Gastrocnemius medialis (tissue), 4 donors: Measurements from ENCODE around the gene AUTS2. TPM values are rescaled to one million over a fixed set of nuclear protein-coding genes. Genes with fewer than 3 reads are reported as not detected.

Experiments used
- ATAC-seq, 2 donors: fragments of 150-250 bp; one replicate each; pipeline ENCODE4 v1.9.1; 2016
- DNase-seq, 2 donors: peaks; one replicate each; pipeline ENCODE4 v3.0.0-alpha.2; 2019
- H3K27ac ChIP-seq, 4 donors: fragments of 200-600 bp; sonication (generic); 1 replicate in 1 of 4; 2 replicates in 3 of 4; pipeline ENCODE4 v1.5.1; 2016 to 2018; ENCODE audit warnings: mild to moderate bottlenecking in 2 of 4, moderate library complexity in 1 of 4
- H3K27me3 ChIP-seq, 3 donors: fragments of 200-600 bp; sonication (generic) in 2 of 3; 1 replicate in 1 of 3; 2 replicates in 2 of 3; pipeline versions ENCODE4 v1.5.1 to v1.6.0; 2016 to 2019; ENCODE audit warnings: mild to moderate bottlenecking in 1 of 3, moderate library complexity in 1 of 3
- H3K36me3 ChIP-seq, 2 donors: fragments of 200-600 bp; sonication (generic) in 1 of 2; one replicate each; pipeline ENCODE4 v1.5.1; 2017 to 2018
- H3K4me1 ChIP-seq, 2 donors: fragments of 200-600 bp; sonication (generic) in 1 of 2; one replicate each; pipeline ENCODE4 v1.5.1; 2016 to 2017; ENCODE audit warnings: mild to moderate bottlenecking in 2 of 2
- H3K4me3 ChIP-seq, 4 donors: fragments of 200-600 bp; sonication (generic) in 3 of 4; 1 replicate in 1 of 4; 2 replicates in 3 of 4; pipeline ENCODE4 v1.5.1; 2016 to 2019; ENCODE audit warnings: mild to moderate bottlenecking in 2 of 4
- H3K9me3 ChIP-seq, 3 donors: fragments of 200-600 bp; sonication (generic) in 2 of 3; 1 replicate in 1 of 3; 2 replicates in 2 of 3; pipeline ENCODE4 v1.5.1; 2016 to 2019
- CTCF ChIP-seq, 5 experiments: fragments of 450-650 bp in 3 of 5; fragments of 200-600 bp in 2 of 5; sonication (generic) in 2 of 5; IDR thresholded peaks in 4 of 5; conservative IDR thresholded peaks in 1 of 5; 1 replicate in 4 of 5; 2 replicates in 1 of 5; pipeline ENCODE4 v1.5.1; 2016 to 2019; ENCODE audit warnings: antibody characterized with exemption in 5 of 5, mild to moderate bottlenecking in 3 of 5, moderate library complexity in 3 of 5
- POLR2A ChIP-seq, 2 donors: fragments of 450-650 bp; IDR thresholded peaks; one replicate each; pipeline ENCODE4 v1.6.1; 2017; ENCODE audit warnings: antibody characterized with exemption in 2 of 2, mild to moderate bottlenecking in 2 of 2, moderate library complexity in 2 of 2
- in situ Hi-C, 4 donors: fragments of 200-750 bp; cut with MboI; loops; one replicate each; pipeline versions ENCODE4 v1.15.0 to v1.8.0; 2017; ENCODE audit warnings: low sequenced_read_pairs in 4 of 4
- intact Hi-C: fragments of 100-400 bp; cut with DNase I; formaldehyde crosslinking; loops from one replicate; pipeline ENCODE4 v1.15.1; 2023; ENCODE audit warnings: low total_unique reads
- total RNA-seq, 4 donors: library from RNA; depleted of rRNA; stranded (reverse); fragments of >200 nt; gene quantifications; one replicate each; pipeline versions ENCODE4 v1.1.0 to v1.2.3, GENCODE V29; 2016

Gene AUTS2
- total RNA-seq, 4 donors from 2014 or later, result 2.5 to 16.2 (median 8.5) TPM

DNA sequence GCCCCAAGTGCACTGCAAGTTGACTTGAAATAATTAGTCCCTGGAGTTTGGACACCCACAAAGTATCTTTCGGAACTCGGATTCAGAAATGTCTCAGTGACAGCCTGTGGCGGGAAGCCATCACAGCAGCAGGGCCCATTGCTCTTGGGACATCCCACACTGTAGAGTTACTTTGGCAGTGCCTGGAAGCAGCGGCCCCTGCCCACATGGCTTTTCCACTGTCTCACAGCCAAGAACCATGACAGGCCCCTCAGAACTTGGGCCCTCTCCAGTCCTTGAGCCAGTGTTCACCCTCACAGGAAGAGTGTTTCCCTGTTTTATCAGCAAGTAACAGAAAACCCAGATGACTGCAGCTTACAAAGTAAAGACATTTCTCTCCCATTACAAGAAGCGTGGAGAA, 1056.7 kb downstream of the AUTS2 start:
- DNase-seq (peak in 1 of 2 donors; percentile 35), ATAC-seq (no peak)
- intact Hi-C loops (loop anchor here (5.0 kb wide), 2 partner anchors 43 to 153 kb away; no protein-coding TSS in a partner anchor), in situ Hi-C loops (no loop called here)
- H3K4me3 ChIP-seq, result no peak overlapping the region
- no peaks in the 10 kb centered on the region for H3K27me3 ChIP-seq
- no peaks in the 10 kb centered on the region for H3K36me3 ChIP-seq
- no peak for TF ChIP-seq POLR2A (IDR thresholded peaks at IDR 0.05)
- TF ChIP-seq CTCF (IDR thresholded peaks at IDR 0.05 in 4 of 5, conservative IDR thresholded peaks at IDR 0.05 in 1 of 5), result no peak
- H3K4me1 ChIP-seq, result peaks cover 32 to 33% of the 10 kb centered on the region in 2 donors
- no peaks in the 10 kb centered on the region for H3K9me3 ChIP-seq
- H3K27ac ChIP-seq, result no peak overlapping the region

DNA sequence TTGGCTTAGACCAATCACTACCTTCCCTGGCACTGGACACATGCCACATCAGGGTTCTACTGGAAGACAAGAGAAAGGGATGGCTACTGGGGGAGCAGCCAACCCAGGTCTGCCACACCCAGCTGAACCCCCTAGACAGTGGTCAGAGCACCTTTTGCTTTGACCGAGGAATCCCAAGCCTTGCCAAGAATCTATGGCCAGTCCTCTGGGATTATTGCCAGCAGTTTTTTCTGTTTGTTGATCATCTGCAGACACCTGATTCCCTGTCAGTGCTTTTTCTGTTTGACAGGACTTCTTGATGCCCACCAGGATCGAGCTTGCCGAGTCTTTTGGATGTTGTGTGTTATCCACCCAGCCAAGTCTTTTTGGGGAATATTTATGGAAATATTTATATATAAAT, 1057.4 kb downstream of the AUTS2 start:
- ATAC-seq, result no peak
- no peaks in the 10 kb centered on the region for H3K27me3 ChIP-seq
- DNase-seq, result no peak
- H3K9me3 ChIP-seq, result no peaks in the 10 kb centered on the region
- no peak overlapping the region for H3K4me3 ChIP-seq
- no peaks in the 10 kb centered on the region for H3K36me3 ChIP-seq
- H3K27ac ChIP-seq, result no peak overlapping the region
- in situ Hi-C loops, result no loop called here
- intact Hi-C loops, result loop anchor here (5.0 kb wide), 2 partner anchors 43 to 153 kb away; no protein-coding TSS in a partner anchor
- peaks cover 32 to 33% of the 10 kb centered on the region in 2 donors for H3K4me1 ChIP-seq
- TF ChIP-seq CTCF (IDR thresholded peaks at IDR 0.05 in 4 of 5, conservative IDR thresholded peaks at IDR 0.05 in 1 of 5) (no peak), POLR2A (IDR thresholded peaks at IDR 0.05) (no peak)

GRCh38 chr7:70657571-70657970, 1059.3 kb downstream of the AUTS2 start:
- peaks cover 32 to 33% of the 10 kb centered on the region in 2 donors for H3K4me1 ChIP-seq
- TF ChIP-seq POLR2A (IDR thresholded peaks at IDR 0.05) (no peak), CTCF (IDR thresholded peaks at IDR 0.05 in 4 of 5, conservative IDR thresholded peaks at IDR 0.05 in 1 of 5) (no peak)
- H3K27ac ChIP-seq, result peak overlapping the region; percentile 72 to 80 (median 77)
- H3K27me3 ChIP-seq, result no peaks in the 10 kb centered on the region
- ATAC-seq (peak; percentile 98 to 99), DNase-seq (peak; percentile 73 to 87)
- in situ Hi-C loops, result no loop called here
- H3K4me3 ChIP-seq, result no peak overlapping the region
- H3K9me3 ChIP-seq, result no peaks in the 10 kb centered on the region
- no peaks in the 10 kb centered on the region for H3K36me3 ChIP-seq
- intact Hi-C loops, result loop anchor here (1.0 to 5.0 kb wide), 5 partner anchors 36 to 155 kb away; no protein-coding TSS in a partner anchor

- Histone ChIP-seq H3K36me3 (no peaks in the 10 kb centered on the region), H3K27me3 (no peaks in the 10 kb centered on the region), H3K9me3 (no peaks in the 10 kb centered on the region), H3K4me3 (no peak overlapping the region), H3K4me1 (peaks cover 32 to 33% of the 10 kb centered on the region in 2 donors), H3K27ac (peak overlapping the region; percentile 67 to 80 (median 77))
- DNase-seq (peak in 1 of 2 donors; percentile 23), ATAC-seq (peak; percentile 37 to 63)
- in situ Hi-C loops (no loop called here), intact Hi-C loops (loop anchor here (1.0 to 5.0 kb wide), 5 partner anchors 35 to 156 kb away; no protein-coding TSS in a partner anchor)
- TF ChIP-seq POLR2A (IDR thresholded peaks at IDR 0.05) (no peak), CTCF (IDR thresholded peaks at IDR 0.05 in 4 of 5, conservative IDR thresholded peaks at IDR 0.05 in 1 of 5) (no peak)
Observed at GRCh38 chr7:70657989-70658632, 1059.8 kb downstream of the AUTS2 start.
